Stimulated activated effector memory CD8-positive, alpha-beta T cell treated with anti-CD3 and anti-CD28 coated beads, Interleukin-12 subunit alpha, Interleukin-12 subunit beta, amount 100 ng/mL, for 72 hours (primary cell): Measurements from ENCODE around the gene PDS5B.

Experiments used
- ATAC-seq: fragments of 150-1000 bp; cut with Tn5 transposase; 2 replicates; pipeline ENCODE4 v1.10.0; 2021
- DNase-seq, 2 donors: peaks; one replicate each; pipeline ENCODE4 v3.0.0; 2021 to 2022; ENCODE audit warnings: low spot score in 2 of 2
- H3K27ac Mint-ChIP-seq: one replicate; pipeline ENCODE4 v1.8.0; 2022; ENCODE audit warnings: mild to moderate bottlenecking, mixed read lengths
- H3K36me3 Mint-ChIP-seq: one replicate; pipeline ENCODE4 v1.8.0; 2022; ENCODE audit warnings: mild to moderate bottlenecking, mixed read lengths
- H3K4me1 Mint-ChIP-seq: one replicate; pipeline ENCODE4 v1.8.0; 2022; ENCODE audit warnings: mixed read lengths
- H3K4me3 Mint-ChIP-seq: one replicate; pipeline ENCODE4 v1.8.0; 2022; ENCODE audit warnings: mild to moderate bottlenecking, mixed read lengths
- H3K9me3 Mint-ChIP-seq: one replicate; pipeline ENCODE4 v1.8.0; 2022; ENCODE audit warnings: mixed read lengths

The PDS5B gene

GRCh38 chr13:32745509-32745908 is 159.3 kb downstream of the PDS5B start:
- Mint-ChIP-seq H3K36me3 (peaks cover 63% of the 10 kb centered on the region), H3K9me3 (no peaks in the 10 kb centered on the region), H3K4me3 (no peak overlapping the region), H3K4me1 (no peaks in the 10 kb centered on the region), H3K27ac (no peak overlapping the region)
- no peak for DNase-seq
- ATAC-seq, result no peak

GRCh38 chr13:32746474-32746873 is 160.2 kb downstream of the PDS5B start:
- no peaks in the 10 kb centered on the region for H3K9me3 Mint-ChIP-seq
- H3K4me1 Mint-ChIP-seq, result no peaks in the 10 kb centered on the region
- ATAC-seq (no peak), DNase-seq (no peak)
- H3K36me3 Mint-ChIP-seq, result peaks cover 54% of the 10 kb centered on the region
- no peak overlapping the region for H3K4me3 Mint-ChIP-seq
- no peak overlapping the region for H3K27ac Mint-ChIP-seq

GRCh38 chr13:32748305-32748704 is 162.1 kb downstream of the PDS5B start:
- Mint-ChIP-seq H3K4me1 (no peaks in the 10 kb centered on the region), H3K4me3 (no peak overlapping the region), H3K27ac (peak overlapping the region; percentile 6), H3K36me3 (peaks cover 50% of the 10 kb centered on the region), H3K9me3 (no peaks in the 10 kb centered on the region)
- DNase-seq (no peak), ATAC-seq (no peak)

- peaks cover 67% of the 10 kb centered on the region for H3K36me3 Mint-ChIP-seq
- no peak overlapping the region for H3K27ac Mint-ChIP-seq
- H3K4me1 Mint-ChIP-seq, result no peaks in the 10 kb centered on the region
- no peak for DNase-seq
- no peak overlapping the region for H3K4me3 Mint-ChIP-seq
- no peaks in the 10 kb centered on the region for H3K9me3 Mint-ChIP-seq
- ATAC-seq, result no peak
Measured at GRCh38 chr13:32751340-32751739, 165.1 kb downstream of the PDS5B start.

GRCh38 chr13:32752311-32752710 is 166.1 kb downstream of the PDS5B start:
- H3K4me3 Mint-ChIP-seq, result no peak overlapping the region
- DNase-seq, result no peak
- H3K36me3 Mint-ChIP-seq, result peaks cover 63% of the 10 kb centered on the region
- H3K4me1 Mint-ChIP-seq, result no peaks in the 10 kb centered on the region
- H3K9me3 Mint-ChIP-seq, result no peaks in the 10 kb centered on the region
- H3K27ac Mint-ChIP-seq, result no peak overlapping the region
- ATAC-seq, result no peak

- ATAC-seq (no peak), DNase-seq (no peak)
- Mint-ChIP-seq H3K4me3 (no peak overlapping the region), H3K27ac (no peak overlapping the region), H3K36me3 (peaks cover 65% of the 10 kb centered on the region), H3K9me3 (no peaks in the 10 kb centered on the region), H3K4me1 (no peaks in the 10 kb centered on the region)
Measured at GRCh38 chr13:32752997-32753606, 166.8 kb downstream of the PDS5B start.

GRCh38 chr13:32754179-32754578 is 167.9 kb downstream of the PDS5B start:
- DNase-seq (no peak), ATAC-seq (no peak)
- no peak overlapping the region for H3K4me3 Mint-ChIP-seq
- H3K4me1 Mint-ChIP-seq, result no peaks in the 10 kb centered on the region
- H3K27ac Mint-ChIP-seq, result no peak overlapping the region
- no peaks in the 10 kb centered on the region for H3K9me3 Mint-ChIP-seq
- H3K36me3 Mint-ChIP-seq, result peaks cover 68% of the 10 kb centered on the region

- Mint-ChIP-seq H3K4me1 (no peaks in the 10 kb centered on the region), H3K27ac (no peak overlapping the region), H3K36me3 (peaks cover 94% of the 10 kb centered on the region), H3K9me3 (peaks cover 3% of the 10 kb centered on the region), H3K4me3 (no peak overlapping the region)
- DNase-seq, result no peak
- no peak for ATAC-seq
Measured at GRCh38 chr13:32759152-32759551, 172.9 kb downstream of the PDS5B start.

GRCh38 chr13:32761472-32761871 is 175.2 kb downstream of the PDS5B start:
- peaks cover 3% of the 10 kb centered on the region for H3K9me3 Mint-ChIP-seq
- no peak overlapping the region for H3K27ac Mint-ChIP-seq
- DNase-seq, result no peak
- no peaks in the 10 kb centered on the region for H3K4me1 Mint-ChIP-seq
- peaks cover 89% of the 10 kb centered on the region for H3K36me3 Mint-ChIP-seq
- no peak overlapping the region for H3K4me3 Mint-ChIP-seq
- ATAC-seq, result no peak

GRCh38 chr13:32779119-32779518 is 192.9 kb downstream of the PDS5B start:
- Mint-ChIP-seq H3K36me3 (peaks cover 51% of the 10 kb centered on the region), H3K4me1 (peaks cover 13% of the 10 kb centered on the region), H3K9me3 (no peaks in the 10 kb centered on the region), H3K27ac (peak overlapping the region; percentile 39), H3K4me3 (no peak overlapping the region)
- ATAC-seq (no peak), DNase-seq (no peak)

- no peaks in the 10 kb centered on the region for H3K9me3 Mint-ChIP-seq
Measured at GRCh38 chr13:32781906-32782305, 195.7 kb downstream of the PDS5B start.

GRCh38 chr13:32783067-32783466 is 196.8 kb downstream of the PDS5B start:
- Mint-ChIP-seq H3K27ac (no peak overlapping the region), H3K4me1 (peaks cover 13% of the 10 kb centered on the region), H3K9me3 (no peaks in the 10 kb centered on the region), H3K36me3 (peaks cover 17% of the 10 kb centered on the region), H3K4me3 (no peak overlapping the region)
- DNase-seq, result no peak
- peak; percentile 99 for ATAC-seq

More at GRCh38 chr13:32781906-32782305, 195.7 kb downstream of the PDS5B start:
- H3K36me3 Mint-ChIP-seq, result peaks cover 23% of the 10 kb centered on the region
- H3K4me3 Mint-ChIP-seq, result no peak overlapping the region
- no peak overlapping the region for H3K27ac Mint-ChIP-seq
- no peak for ATAC-seq
- peaks cover 13% of the 10 kb centered on the region for H3K4me1 Mint-ChIP-seq
- DNase-seq, result no peak

- DNase-seq (no peak), ATAC-seq (no peak)
- peak overlapping the region; percentile 1 for H3K27ac Mint-ChIP-seq
- H3K9me3 Mint-ChIP-seq, result no peaks in the 10 kb centered on the region
- H3K4me1 Mint-ChIP-seq, result peaks cover 27% of the 10 kb centered on the region
- peak overlapping the region; percentile 8 for H3K4me3 Mint-ChIP-seq
- H3K36me3 Mint-ChIP-seq, result peaks cover 4% of the 10 kb centered on the region
Measured at GRCh38 chr13:32790731-32791130, 204.5 kb downstream of the PDS5B start.

GRCh38 chr13:32791545-32792172 is 205.4 kb downstream of the PDS5B start:
- H3K36me3 Mint-ChIP-seq, result peaks cover 4% of the 10 kb centered on the region
- DNase-seq (no peak), ATAC-seq (peak; percentile 89)
- H3K9me3 Mint-ChIP-seq, result no peaks in the 10 kb centered on the region
- H3K4me3 Mint-ChIP-seq, result peak overlapping the region; percentile 8
- peak overlapping the region; percentile 1 for H3K27ac Mint-ChIP-seq
- peaks cover 27% of the 10 kb centered on the region for H3K4me1 Mint-ChIP-seq

- Mint-ChIP-seq H3K4me3 (no peak overlapping the region), H3K36me3 (no peaks in the 10 kb centered on the region), H3K9me3 (no peaks in the 10 kb centered on the region), H3K4me1 (peaks cover 8% of the 10 kb centered on the region), H3K27ac (no peak overlapping the region)
- DNase-seq (no peak), ATAC-seq (no peak)
Measured at GRCh38 chr13:32796754-32797153, 210.5 kb downstream of the PDS5B start.

- Mint-ChIP-seq H3K4me1 (no peaks in the 10 kb centered on the region), H3K4me3 (no peak overlapping the region), H3K9me3 (peaks cover 3% of the 10 kb centered on the region), H3K27ac (no peak overlapping the region), H3K36me3 (no peaks in the 10 kb centered on the region)
- DNase-seq (no peak), ATAC-seq (no peak)
Measured at GRCh38 chr13:32802159-32802558, 215.9 kb downstream of the PDS5B start.
